ENCODE results near the gene LNX1.

The LNX1 gene

GRCh38 chr4:53629296-53629695, 38.0 kb upstream of the LNX1 start:
- no peak for DNase-seq (ENCODE audit: low read depth)
- no peak for TF ChIP-seq CTCF (IDR thresholded peaks at IDR 0.05; ENCODE audit: low read depth, low read length, missing control alignments)
- no peak overlapping the region for H3K4me3 ChIP-seq (ENCODE audit: low read depth, low read length)

GRCh38 chr4:53626491-53626890, 35.2 kb upstream of the LNX1 start:
- TF ChIP-seq CTCF (IDR thresholded peaks at IDR 0.05; ENCODE audit: low read depth, low read length, missing control alignments), result no peak
- no peak for DNase-seq (ENCODE audit: low read depth)
- no peak overlapping the region for H3K4me3 ChIP-seq (ENCODE audit: low read depth, low read length)

GRCh38 chr4:53625888-53626287, 34.6 kb upstream of the LNX1 start:
- DNase-seq (ENCODE audit: low read depth), result no peak
- TF ChIP-seq CTCF (IDR thresholded peaks at IDR 0.05; ENCODE audit: low read depth, low read length, missing control alignments), result no peak
- H3K4me3 ChIP-seq (ENCODE audit: low read depth, low read length), result no peak overlapping the region

GRCh38 chr4:53622739-53623151, 31.5 kb upstream of the LNX1 start:
- DNase-seq (ENCODE audit: low read depth), result no peak
- H3K4me3 ChIP-seq (ENCODE audit: low read depth, low read length), result no peak overlapping the region
- TF ChIP-seq CTCF (IDR thresholded peaks at IDR 0.05; ENCODE audit: low read depth, low read length, missing control alignments), result no peak

GRCh38 chr4:53620956-53621355, 29.7 kb upstream of the LNX1 start:
- H3K4me3 ChIP-seq (ENCODE audit: low read depth, low read length), result no peak overlapping the region
- no peak for TF ChIP-seq CTCF (IDR thresholded peaks at IDR 0.05; ENCODE audit: low read depth, low read length, missing control alignments)
- no peak for DNase-seq (ENCODE audit: low read depth)

- TF ChIP-seq CTCF (IDR thresholded peaks at IDR 0.05; ENCODE audit: low read depth, low read length, missing control alignments), result no peak
- no peak for DNase-seq (ENCODE audit: low read depth)
- no peak overlapping the region for H3K4me3 ChIP-seq (ENCODE audit: low read depth, low read length)
Measured at GRCh38 chr4:53619431-53619830, 28.1 kb upstream of the LNX1 start.

- no peak for DNase-seq (ENCODE audit: low read depth)
- no peak for TF ChIP-seq CTCF (IDR thresholded peaks at IDR 0.05; ENCODE audit: low read depth, low read length, missing control alignments)
- H3K4me3 ChIP-seq (ENCODE audit: low read depth, low read length), result no peak overlapping the region
Measured at GRCh38 chr4:53618321-53618720, 27.0 kb upstream of the LNX1 start.

All from GM12864 (cell line).